HepG2 (cell line): ENCODE data around the gene SPON2. TPM values are rescaled to one million over a fixed set of nuclear protein-coding genes. Genes with fewer than 3 reads are reported as not detected.

Experiments
- ATAC-seq: fragments of 200-7000 bp; cut with Tn5 transposase; 3 replicates; pipeline ENCODE4 v1.9.1; 2020; ENCODE audit warnings: mild to moderate bottlenecking, moderate library complexity
- BruUV-seq: library from RNA; stranded (reverse); fragments of 400-500 nt; replicated peaks from 2 replicates; lab custom pipeline; 2021; lab: Mats Ljungman, UMichigan
- CTCF ChIA-PET: fragments of 300-600 bp; formaldehyde crosslinking; extraction: SDS; loops from one replicate; lab custom pipeline; 2021; ENCODE audit warnings: low total read pairs, inconsistent platforms, low intra/inter-chr PET ratio; lab: Yijun Ruan, JAX
- POLR2A ChIA-PET: fragments of 350-600 bp; sonication (Branson Sonifier 250); formaldehyde crosslinking; loops from one replicate; lab custom pipeline; 2020; ENCODE audit warnings: antibody characterized with exemption, inconsistent platforms; lab: Yijun Ruan, JAX
- DNase-seq: peaks from one replicate; pipeline ENCODE4 v3.0.0-alpha.2; 2015; ENCODE audit warnings: low spot score
- FAIRE-seq: peaks from 3 replicates; lab custom pipeline; 2011; peaks lifted over from hg19 to GRCh38; lab: Jason Lieb, UNC
- H2AFZ ChIP-seq: one replicate; pipeline ENCODE4 v1.6.1; 2011; ENCODE audit warnings: low read length, inconsistent platforms
- H3K27ac ChIP-seq: fragments of 300-600 bp; 3 replicates; pipeline ENCODE4 v1.8.0; 2011; ENCODE audit warnings: mixed run types, mild to moderate bottlenecking, mixed read lengths, low read length, inconsistent platforms; ENCODE audit not compliant: insufficient read depth; ENCODE audit errors: extremely low read length
- H3K27me3 ChIP-seq, 2 experiments: fragments of 200-600 bp in 1 of 2; 2 replicates in 1 of 2; 3 replicates in 1 of 2; pipeline versions ENCODE4 v1.6.0 to v1.8.0; 2011; ENCODE audit warnings: low read length in 2 of 2, mild to moderate bottlenecking in 2 of 2, moderate library complexity in 2 of 2, inconsistent platforms in 1 of 2; ENCODE audit not compliant: insufficient read depth in 2 of 2, control insufficient read depth in 1 of 2
- H3K36me3 ChIP-seq, 2 experiments: fragments of 200-600 bp in 1 of 2; replicated peaks in 1 of 2; 2 replicates in 1 of 2; 3 replicates in 1 of 2; pipeline versions ENCODE4 v1.5.1 to v1.8.0; 2011; ENCODE audit warnings: low read length in 2 of 2, inconsistent platforms in 1 of 2; ENCODE audit not compliant: insufficient read depth in 2 of 2, control insufficient read depth in 1 of 2
- H3K4me1 ChIP-seq: 2 replicates; pipeline ENCODE4 v1.5.1; 2012; ENCODE audit warnings: low read length, inconsistent platforms; ENCODE audit not compliant: insufficient read depth
- H3K4me2 ChIP-seq: 2 replicates; pipeline ENCODE4 v1.6.0; 2011; ENCODE audit warnings: low read depth, low read length, inconsistent platforms
- H3K4me3 ChIP-seq, 3 experiments: fragments of 200-600 bp in 1 of 3; sonication (generic), shearing (Covaris generic) in 1 of 3; replicated peaks in 1 of 3; 2 replicates each; pipeline ENCODE4 v1.5.1; 2011 to 2016; ENCODE audit warnings: low read length in 3 of 3, inconsistent platforms in 2 of 3, low read depth in 2 of 3, mild to moderate bottlenecking in 2 of 3, control low read depth in 1 of 3, mixed read lengths in 1 of 3; ENCODE audit not compliant: insufficient read depth in 1 of 3
- H3K79me2 ChIP-seq: one replicate; pipeline ENCODE4 v1.6.1; 2011; ENCODE audit warnings: low read length, inconsistent platforms; ENCODE audit not compliant: insufficient read depth
- H3K9ac ChIP-seq: 2 replicates; pipeline ENCODE4 v1.6.0; 2011; ENCODE audit warnings: mild to moderate bottlenecking, low read depth, low read length, inconsistent platforms; ENCODE audit not compliant: insufficient read depth
- H3K9me3 ChIP-seq: 2 replicates; pipeline ENCODE4 v1.5.1; 2012; ENCODE audit warnings: mild to moderate bottlenecking, low read length
- H4K20me1 ChIP-seq: 2 replicates; pipeline ENCODE4 v1.6.0; 2011; ENCODE audit warnings: inconsistent platforms, mild to moderate bottlenecking, low read length, moderate library complexity; ENCODE audit not compliant: insufficient read depth
- ARID5B ChIP-seq: IDR thresholded peaks from 2 replicates; pipeline ENCODE4 v1.4.0; 2020; ENCODE audit warnings: mild to moderate bottlenecking, missing genetic modification reagents
- CBX2 ChIP-seq, 2 experiments: fragments of 200-600 bp in 1 of 2; sonication (generic); formaldehyde crosslinking in 1 of 2; IDR thresholded peaks; 2 replicates each; pipeline versions ENCODE4 v1.7.0 to v1.8.1; 2018 to 2022; ENCODE audit warnings: low read depth in 2 of 2, low read length in 1 of 2, mild to moderate bottlenecking in 1 of 2, missing genetic modification reagents in 1 of 2
- CREB1 ChIP-seq, 2 experiments: fragments of 450-650 bp in 1 of 2; IDR thresholded peaks; 2 replicates each; pipeline ENCODE4 v1.6.1; 2016 to 2017; ENCODE audit warnings: control low read depth in 1 of 2, mild to moderate bottlenecking in 1 of 2, missing compliant biosample characterization in 1 of 2, missing genetic modification characterization in 1 of 2
- FOXK1 ChIP-seq: sonication (generic); formaldehyde crosslinking; IDR thresholded peaks from 2 replicates; pipeline ENCODE4 v1.4.0; 2020; ENCODE audit warnings: low read depth, missing genetic modification reagents, borderline replicate concordance
- MLLT10 ChIP-seq: sonication (generic); formaldehyde crosslinking; IDR thresholded peaks from 2 replicates; pipeline ENCODE4 v1.4.0; 2020; ENCODE audit warnings: missing genetic modification reagents
- NCOA1 ChIP-seq: sonication (generic); formaldehyde crosslinking; IDR thresholded peaks from 2 replicates; pipeline ENCODE4 v1.9.0; 2021; ENCODE audit warnings: missing genetic modification reagents
- NCOA5 ChIP-seq: sonication (generic); formaldehyde crosslinking; IDR thresholded peaks from 2 replicates; pipeline ENCODE4 v1.4.0; 2020; ENCODE audit warnings: missing genetic modification reagents
- SIN3A ChIP-seq: IDR thresholded peaks from 2 replicates; pipeline ENCODE4 v1.6.1; 2011; ENCODE audit warnings: low read depth, mild to moderate bottlenecking, control low read depth, low read length, borderline replicate concordance
- SMC3 ChIP-seq: IDR thresholded peaks from 2 replicates; pipeline ENCODE4 v1.6.1; 2011; ENCODE audit warnings: low read length, improper control_type of control experiment
- ZNF235 ChIP-seq: sonication (generic); formaldehyde crosslinking; IDR thresholded peaks from 2 replicates; pipeline ENCODE4 v1.8.1; 2023; ENCODE audit warnings: mild to moderate bottlenecking, missing genetic modification reagents, borderline replicate concordance
- ZNF512B ChIP-seq: sonication (generic); formaldehyde crosslinking; IDR thresholded peaks from 2 replicates; pipeline ENCODE4 v1.5.1; 2020; ENCODE audit warnings: missing genetic modification reagents, mild to moderate bottlenecking, borderline replicate concordance
- ZNF614 ChIP-seq: IDR thresholded peaks from 2 replicates; pipeline ENCODE4 v1.6.1; 2018; ENCODE audit warnings: missing biosample characterization, missing genetic modification reagents, inconsistent platforms, borderline replicate concordance
- ZNF703 ChIP-seq: sonication (generic); formaldehyde crosslinking; IDR thresholded peaks from 2 replicates; pipeline ENCODE4 v1.5.1; 2020; ENCODE audit warnings: missing genetic modification reagents, mild to moderate bottlenecking, moderate library complexity, borderline replicate concordance
- ZNF780A ChIP-seq: sonication (generic); formaldehyde crosslinking; IDR thresholded peaks from 2 replicates; pipeline ENCODE4 v1.8.0; 2022; ENCODE audit warnings: mild to moderate bottlenecking, missing genetic modification reagents, moderate library complexity
- WGBS: methylation state at CpG from one replicate; pipeline ENCODE4 v1.1.6; 2017; ENCODE audit warnings: low lambda C conversion rate; 5-methylcytosine and 5-hydroxymethylcytosine counted together
- in situ Hi-C: cut with HindIII; loops from 2 replicates; pipeline ENCODE4 v1.10.0; 2017; ENCODE audit warnings: low pct_unique_long_range_greater_than_20kb; ENCODE audit not compliant: extremely low pct_ligation_motif_present
- intact Hi-C: fragments of 100-400 bp; cut with micrococcal nuclease; formaldehyde crosslinking; loops from one replicate; pipeline ENCODE4 v1.10.0; 2022; ENCODE audit not compliant: unreplicated experiment
- polyA plus RNA-seq, 8 experiments: library from polyadenylated mRNA; depleted of rRNA in 3 of 8; stranded (reverse) in 7 of 8; unstranded in 1 of 8; fragments of >200 nt; fragmentation: Illumina TruSeq in 4 of 8; extraction: Trizol in 4 of 8; gene quantifications; 2 replicates each; pipeline versions ENCODE4 v1.2.1 to v1.2.3, GENCODE V29; 2011 to 2016; ENCODE audit warnings: low read depth in 4 of 8, missing spikeins in 1 of 8, mixed read lengths in 1 of 8; ENCODE audit not compliant: insufficient read depth in 1 of 8
- total RNA-seq, 5 experiments: library from RNA; depleted of rRNA; stranded (reverse); fragments of >200 nt; fragmentation: Illumina TruSeq; extraction: Trizol; gene quantifications; 2 replicates each; pipeline ENCODE4 v1.2.3, GENCODE V29; 2016; ENCODE audit warnings: low read depth in 1 of 5

SPON2 gene
- total and polyA plus RNA-seq, 2 of the 13 experiments (the other 11 are each of a cell fraction or from before 2014, with no cell fraction given): 17.4 to 55.2 TPM

- Histone ChIP-seq H3K9ac (no peak overlapping the region), H3K27ac (no peak overlapping the region), H3K27me3 (no peaks in the 10 kb centered on the region), H4K20me1 (no peaks in the 10 kb centered on the region), H3K4me1 (peaks cover 45% of the 10 kb centered on the region), H3K79me2 (peaks cover 2% of the 10 kb centered on the region), H3K4me3 (no peak overlapping the region), H3K4me2 (no peak overlapping the region), H3K9me3 (no peaks in the 10 kb centered on the region), H2AFZ (no peak overlapping the region), H3K36me3 (no peaks in the 10 kb centered on the region; a peak in 1 of 5 replicates)
- DNase-seq: no peak
- no TSS peak for BruUV-seq
- ATAC-seq: no peak
- 80% methylated on average over 8 of the region's 12 CpGs for WGBS
- in situ Hi-C loops (loop anchor here (5.0 kb wide), 1 partner anchor 35 kb away; the partner anchor contains the start of gene SPON2), intact Hi-C loops (no loop called here)
- POLR2A ChIA-PET: no interaction called here
- CTCF ChIA-PET: no interaction called here
- TF ChIP-seq SMC3: no peak
- no peak for TF ChIP-seq NCOA1 (CRISPR knock-in tag)
- TF ChIP-seq FOXK1 (CRISPR knock-in tag): no peak
- no peak for TF ChIP-seq SIN3A
- TF ChIP-seq ARID5B (CRISPR knock-in tag): no peak
- TF ChIP-seq MLLT10 (CRISPR knock-in tag): no peak
- TF ChIP-seq NCOA5 (CRISPR knock-in tag): no peak
- no peak for TF ChIP-seq ZNF703 (CRISPR knock-in tag)
- TF ChIP-seq CREB1 (IDR thresholded peaks at IDR 0.05): no peak
- no peak for TF ChIP-seq CREB1 (CRISPR knock-in tag; IDR thresholded peaks at IDR 0.05)
- TF ChIP-seq ZNF235: no peak
- TF ChIP-seq ZNF780A (CRISPR knock-in tag): no peak
- no peak for TF ChIP-seq ZNF614 (CRISPR knock-in tag)
- no peak for TF ChIP-seq CBX2 (IDR thresholded peaks at IDR 0.05; ENCODE audit: low read depth, low read length)
- no peak for TF ChIP-seq CBX2 (CRISPR knock-in tag; IDR thresholded peaks at IDR 0.05; ENCODE audit: low read depth)
- no peak for TF ChIP-seq ZNF512B
- no peak for FAIRE-seq
These were observed 34.7 kb upstream of the SPON2 start for GRCh38 chr4:1207157-1207470.
